Ishikawa (cell line): ENCODE data around the gene CPEB3.

Source experiments
- EP300 ChIP-seq: IDR thresholded peaks from 2 replicates; pipeline ENCODE4 v1.6.1; 2012; ENCODE audit warnings: borderline replicate concordance
- MAX ChIP-seq: IDR thresholded peaks from 2 replicates; pipeline ENCODE4 v1.6.1; 2012
- TAF1 ChIP-seq: IDR thresholded peaks from 2 replicates; pipeline ENCODE4 v1.6.1; 2012; ENCODE audit warnings: low read depth, mild to moderate bottlenecking

- TF ChIP-seq EP300 (no peak), TAF1 (no peak), MAX (no peak)
These were observed 18.4 kb upstream of the CPEB3 start for GRCh38 chr10:92309272-92309671.
